HG03457 (cell line): Measurements from ENCODE around the gene ATP2A2.
"Not testable (repeated sequence)": the region's sequence is repeated elsewhere in the genome, so short reads cannot be mapped to it uniquely, and the experiment has no call there.

Source experiments
- ATAC-seq: cut with Tn5 transposase; IDR thresholded peaks from one replicate; pipeline ENCODE4 v1.9.1; 2021; ENCODE audit warnings: moderate number of reproducible peaks; ENCODE audit not compliant: unreplicated experiment

Gene ATP2A2

GRCh38 chr12:110340261-110340660 lies 59.2 kb downstream of the ATP2A2 start:
- ATAC-seq, result not testable (repeated sequence)

GRCh38 chr12:110340706-110341105 lies 59.7 kb downstream of the ATP2A2 start:
- no peak for ATAC-seq

- ATAC-seq, result no peak
These were observed 61.1 kb downstream of the ATP2A2 start for GRCh38 chr12:110342157-110342556.

GRCh38 chr12:110343114-110343513 lies 62.1 kb downstream of the ATP2A2 start:
- no peak for ATAC-seq

GRCh38 chr12:110343736-110344555 lies 62.9 kb downstream of the ATP2A2 start:
- ATAC-seq, result no peak

GRCh38 chr12:110344657-110345056 lies 63.6 kb downstream of the ATP2A2 start:
- no peak for ATAC-seq

- no peak for ATAC-seq
These were observed 64.2 kb downstream of the ATP2A2 start for GRCh38 chr12:110345176-110345661.

GRCh38 chr12:110345963-110346362 lies 64.9 kb downstream of the ATP2A2 start:
- no peak for ATAC-seq

GRCh38 chr12:110347767-110348166 lies 66.7 kb downstream of the ATP2A2 start:
- no peak for ATAC-seq

GRCh38 chr12:110348431-110349059 lies 67.5 kb downstream of the ATP2A2 start:
- no peak for ATAC-seq

GRCh38 chr12:110349096-110349495 lies 68.0 kb downstream of the ATP2A2 start:
- ATAC-seq, result no peak

GRCh38 chr12:110349514-110350151 lies 68.6 kb downstream of the ATP2A2 start:
- no peak for ATAC-seq

- ATAC-seq, result no peak
These were observed 70.1 kb downstream of the ATP2A2 start for GRCh38 chr12:110351119-110351518.

- no peak for ATAC-seq
These were observed 71.4 kb downstream of the ATP2A2 start for GRCh38 chr12:110352401-110352800.

GRCh38 chr12:110353211-110353965 lies 72.3 kb downstream of the ATP2A2 start:
- ATAC-seq, result no peak

- no peak for ATAC-seq
These were observed 73.2 kb downstream of the ATP2A2 start for GRCh38 chr12:110354172-110354780.

GRCh38 chr12:110355073-110355472 lies 74.0 kb downstream of the ATP2A2 start:
- no peak for ATAC-seq

GRCh38 chr12:110358384-110359097 lies 77.5 kb downstream of the ATP2A2 start:
- not testable (repeated sequence) for ATAC-seq

- ATAC-seq, result no peak
These were observed 80.2 kb downstream of the ATP2A2 start for GRCh38 chr12:110361216-110361615.
